ENCODE results near the gene ZNF366.

DNA sequence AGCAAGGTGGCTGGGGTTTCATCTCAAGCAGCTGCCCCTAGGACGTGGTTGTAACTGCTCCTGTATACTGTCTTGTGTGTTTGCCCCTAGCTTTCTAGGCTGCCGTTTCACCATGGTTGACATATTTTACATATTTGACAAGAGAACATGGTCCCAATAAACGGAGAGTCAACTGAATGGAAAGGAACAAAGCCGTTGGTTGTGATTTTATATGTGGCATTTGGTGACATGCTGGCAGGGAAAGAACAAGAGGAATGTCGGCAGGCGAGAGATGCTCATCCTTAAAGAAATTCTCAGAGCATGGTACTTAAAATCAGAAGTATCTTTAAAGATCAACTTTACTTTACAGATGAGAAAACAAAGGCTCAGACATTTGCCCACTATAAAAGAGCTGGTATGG, 11.8 kb downstream of the ZNF366 start:
- TF ChIP-seq, protein P1, sequence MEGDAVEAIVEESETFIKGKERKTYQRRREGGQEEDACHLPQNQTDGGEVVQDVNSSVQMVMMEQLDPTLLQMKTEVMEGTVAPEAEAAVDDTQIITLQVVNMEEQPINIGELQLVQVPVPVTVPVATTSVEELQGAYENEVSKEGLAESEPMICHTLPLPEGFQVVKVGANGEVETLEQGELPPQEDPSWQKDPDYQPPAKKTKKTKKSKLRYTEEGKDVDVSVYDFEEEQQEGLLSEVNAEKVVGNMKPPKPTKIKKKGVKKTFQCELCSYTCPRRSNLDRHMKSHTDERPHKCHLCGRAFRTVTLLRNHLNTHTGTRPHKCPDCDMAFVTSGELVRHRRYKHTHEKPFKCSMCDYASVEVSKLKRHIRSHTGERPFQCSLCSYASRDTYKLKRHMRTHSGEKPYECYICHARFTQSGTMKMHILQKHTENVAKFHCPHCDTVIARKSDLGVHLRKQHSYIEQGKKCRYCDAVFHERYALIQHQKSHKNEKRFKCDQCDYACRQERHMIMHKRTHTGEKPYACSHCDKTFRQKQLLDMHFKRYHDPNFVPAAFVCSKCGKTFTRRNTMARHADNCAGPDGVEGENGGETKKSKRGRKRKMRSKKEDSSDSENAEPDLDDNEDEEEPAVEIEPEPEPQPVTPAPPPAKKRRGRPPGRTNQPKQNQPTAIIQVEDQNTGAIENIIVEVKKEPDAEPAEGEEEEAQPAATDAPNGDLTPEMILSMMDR (IDR thresholded peaks at IDR 0.05; ENCODE audit: poor library complexity), result no peak
- no peak for TF ChIP-seq EZH2phosphoT487 (IDR thresholded peaks at IDR 0.05; ENCODE audit: low read depth, severe bottlenecking, unreplicated experiment)
